HEK293 (cell line): ENCODE measurements around the gene ERAL1.

ENCODE experiments used
- CTCF ChIA-PET: fragments of 350-600 bp; formaldehyde crosslinking; extraction: SDS; loops from one replicate; lab custom pipeline; 2021; ENCODE audit warnings: antibody characterized with exemption; lab: Yijun Ruan, JAX
- POLR2A ChIA-PET: fragments of 300-600 bp; formaldehyde crosslinking; extraction: SDS; loops from one replicate; lab custom pipeline; 2020; ENCODE audit warnings: antibody characterized with exemption, inconsistent platforms; lab: Yijun Ruan, JAX
- H3K27ac ChIP-seq: fragments of 200-500 bp; sonication (Bioruptor generic); 2 replicates; pipeline ENCODE4 v1.5.1; 2014; ENCODE audit warnings: low read depth, low read length, control low read depth, inconsistent platforms; ENCODE audit errors: extremely low read depth
- H3K36me3 ChIP-seq, 2 experiments: fragments of 200-500 bp in 1 of 2; sonication (Bioruptor generic) in 1 of 2; 1 replicate in 1 of 2; 2 replicates in 1 of 2; pipeline ENCODE4 v1.5.1; 2014 to 2017; ENCODE audit warnings: inconsistent platforms in 2 of 2, low read length in 2 of 2; ENCODE audit not compliant: control insufficient read depth in 2 of 2, insufficient read depth in 1 of 2
- H3K4me1 ChIP-seq: fragments of 200-500 bp; sonication (Bioruptor generic); 2 replicates; pipeline ENCODE4 v1.5.1; 2014; ENCODE audit warnings: mild to moderate bottlenecking, low read length, inconsistent platforms; ENCODE audit not compliant: control insufficient read depth, insufficient read depth
- H3K4me3 ChIP-seq: 2 replicates; pipeline ENCODE4 v1.5.1; 2011; ENCODE audit warnings: low read depth, mild to moderate bottlenecking, control low read depth, low read length, moderate library complexity
- H3K9me3 ChIP-seq: fragments of 200-500 bp; sonication (Bioruptor generic); 2 replicates; pipeline ENCODE4 v1.5.1; 2014; ENCODE audit warnings: low read depth, low read length, inconsistent platforms; ENCODE audit not compliant: control insufficient read depth, insufficient read depth
- BCL11A ChIP-seq: fragments of 450-650 bp; formaldehyde crosslinking; IDR thresholded peaks from 2 replicates; pipeline ENCODE4 v1.5.1; 2016; ENCODE audit warnings: low read depth, missing biosample characterization, missing genetic modification characterization
- MZF1 ChIP-seq: fragments of 450-650 bp; formaldehyde crosslinking; IDR thresholded peaks from 2 replicates; pipeline ENCODE4 v1.5.1; 2017; ENCODE audit warnings: missing biosample characterization, missing genetic modification characterization, borderline replicate concordance
- OVOL3 ChIP-seq: fragments of 450-650 bp; formaldehyde crosslinking; IDR thresholded peaks from 2 replicates; pipeline ENCODE4 v1.5.1; 2016; ENCODE audit warnings: missing biosample characterization, missing genetic modification characterization
- PRDM2 ChIP-seq: fragments of 450-650 bp; formaldehyde crosslinking; IDR thresholded peaks from 2 replicates; pipeline ENCODE4 v1.5.1; 2016; ENCODE audit warnings: missing biosample characterization, missing genetic modification characterization, borderline replicate concordance
- ZBTB26 ChIP-seq: fragments of 450-650 bp; formaldehyde crosslinking; optimal IDR thresholded peaks from 2 replicates; pipeline ENCODE3; 2016; ENCODE audit warnings: missing biosample characterization, mild to moderate bottlenecking, missing genetic modification characterization
- ZFP3 ChIP-seq: fragments of 450-650 bp; formaldehyde crosslinking; IDR thresholded peaks from 2 replicates; pipeline ENCODE4 v1.5.1; 2016; ENCODE audit warnings: low read depth, missing biosample characterization, missing genetic modification characterization
- ZNF121 ChIP-seq: fragments of 450-650 bp; formaldehyde crosslinking; IDR thresholded peaks from 2 replicates; pipeline ENCODE4 v1.5.1; 2016; ENCODE audit warnings: missing biosample characterization, missing genetic modification characterization
- ZNF155 ChIP-seq: fragments of 450-650 bp; formaldehyde crosslinking; IDR thresholded peaks from 2 replicates; pipeline ENCODE4 v1.5.1; 2016; ENCODE audit warnings: missing biosample characterization, missing genetic modification characterization
- ZNF184 ChIP-seq: fragments of 450-650 bp; IDR thresholded peaks from 2 replicates; pipeline ENCODE4 v1.5.1; 2018; ENCODE audit warnings: missing biosample characterization, mild to moderate bottlenecking, missing genetic modification characterization
- ZNF211 ChIP-seq: fragments of 450-650 bp; formaldehyde crosslinking; IDR thresholded peaks from 2 replicates; pipeline ENCODE4 v1.5.1; 2016; ENCODE audit warnings: low read depth, missing biosample characterization, missing genetic modification characterization
- ZNF324 ChIP-seq: fragments of 450-650 bp; formaldehyde crosslinking; IDR thresholded peaks from 2 replicates; pipeline ENCODE4 v1.5.1; 2016; ENCODE audit warnings: missing biosample characterization, missing genetic modification characterization
- ZNF48 ChIP-seq: fragments of 450-650 bp; formaldehyde crosslinking; IDR thresholded peaks from 2 replicates; pipeline ENCODE4 v1.5.1; 2016; ENCODE audit warnings: missing biosample characterization, missing genetic modification characterization
- ZNF513 ChIP-seq: fragments of 450-650 bp; IDR thresholded peaks from 2 replicates; pipeline ENCODE4 v1.5.1; 2018; ENCODE audit warnings: missing biosample characterization, missing genetic modification characterization
- ZNF514 ChIP-seq: fragments of 450-650 bp; formaldehyde crosslinking; IDR thresholded peaks from 2 replicates; pipeline ENCODE4 v1.5.1; 2016; ENCODE audit warnings: missing biosample characterization, missing genetic modification characterization
- ZNF529 ChIP-seq: fragments of 450-650 bp; formaldehyde crosslinking; IDR thresholded peaks from 2 replicates; pipeline ENCODE4 v1.5.1; 2017; ENCODE audit warnings: missing genetic modification characterization, missing biosample characterization; ENCODE audit not compliant: insufficient replicate concordance
- ZNF561 ChIP-seq: fragments of 450-650 bp; IDR thresholded peaks from 2 replicates; pipeline ENCODE4 v1.5.1; 2018; ENCODE audit warnings: missing biosample characterization, missing genetic modification characterization, borderline replicate concordance
- ZNF629 ChIP-seq: fragments of 450-650 bp; formaldehyde crosslinking; IDR thresholded peaks from 2 replicates; pipeline ENCODE4 v1.5.1; 2017; ENCODE audit warnings: missing biosample characterization, missing genetic modification characterization
- ZNF701 ChIP-seq: fragments of 450-650 bp; formaldehyde crosslinking; IDR thresholded peaks from 2 replicates; pipeline ENCODE4 v1.5.1; 2016; ENCODE audit warnings: missing biosample characterization, missing genetic modification characterization
- ZNF747 ChIP-seq: fragments of 450-650 bp; formaldehyde crosslinking; IDR thresholded peaks from 2 replicates; pipeline ENCODE4 v1.5.1; 2016; ENCODE audit warnings: missing biosample characterization, missing genetic modification characterization
- ZNF768 ChIP-seq: fragments of 450-650 bp; formaldehyde crosslinking; IDR thresholded peaks from 2 replicates; pipeline ENCODE4 v1.5.1; 2018; ENCODE audit warnings: missing biosample characterization, mild to moderate bottlenecking, missing genetic modification characterization
- ZNF843 ChIP-seq: fragments of 450-650 bp; formaldehyde crosslinking; IDR thresholded peaks from 2 replicates; pipeline ENCODE4 v1.5.1; 2016; ENCODE audit warnings: missing biosample characterization, missing genetic modification characterization
- ZSCAN16 ChIP-seq: fragments of 450-650 bp; formaldehyde crosslinking; IDR thresholded peaks from 2 replicates; pipeline ENCODE4 v1.5.1; 2016; ENCODE audit warnings: missing biosample characterization, missing genetic modification characterization

Gene ERAL1

GRCh38 chr17:28887871-28888471 lies 33.2 kb downstream of the ERAL1 start:
- ChIA-PET POLR2A (interaction anchor here (0.6 kb wide), 1 partner anchor 430 kb away, joined by 3 read pairs; no protein-coding TSS in a partner anchor), CTCF (interaction anchor here (1.3 kb wide), 1 partner anchor 124 kb away, joined by 7 read pairs; no protein-coding TSS in a partner anchor)

GRCh38 chr17:28888832-28889231 lies 34.0 kb downstream of the ERAL1 start:
- Histone ChIP-seq H3K27ac (no peak overlapping the region), H3K4me1 (no peaks in the 10 kb centered on the region; the same call in 1 of the 2 replicates), H3K9me3 (no peaks in the 10 kb centered on the region), H3K36me3 (peaks cover 0 to 44% of the 10 kb centered on the region in 2 experiments; a peak in 2 of 3 replicates), H3K4me3 (no peak overlapping the region)
- POLR2A ChIA-PET, result interaction anchor here (0.6 kb wide), 1 partner anchor 1631 kb away, joined by 3 read pairs; no protein-coding TSS in a partner anchor
- no peak for TF ChIP-seq ZBTB26
- TF ChIP-seq ZNF747 (tag by site-specific recombination), result no peak
- no peak for TF ChIP-seq ZNF513 (tag by site-specific recombination)
- TF ChIP-seq ZNF629 (tag by site-specific recombination), result no peak
- TF ChIP-seq ZNF48 (tag by site-specific recombination), result no peak
- TF ChIP-seq ZNF843 (tag by site-specific recombination), result no peak
- TF ChIP-seq ZNF324 (tag by site-specific recombination), result no peak
- no peak for TF ChIP-seq MZF1 (tag by site-specific recombination)
- TF ChIP-seq ZNF121, result no peak
- TF ChIP-seq BCL11A, result no peak
- no peak for TF ChIP-seq ZNF184 (tag by site-specific recombination)
- no peak for TF ChIP-seq ZNF561 (tag by site-specific recombination)
- TF ChIP-seq ZNF768 (tag by site-specific recombination), result no peak
- no peak for TF ChIP-seq ZNF701 (tag by site-specific recombination)
- TF ChIP-seq ZNF211 (tag by site-specific recombination), result no peak
- CTCF ChIA-PET, result interaction anchor here (1.3 kb wide), 1 partner anchor 125 kb away, joined by 7 read pairs; no protein-coding TSS in a partner anchor

More at GRCh38 chr17:28887871-28888471, 33.2 kb downstream of the ERAL1 start:
- Histone ChIP-seq H3K27ac (no peak overlapping the region), H3K4me1 (no peaks in the 10 kb centered on the region), H3K4me3 (no peak overlapping the region), H3K9me3 (no peaks in the 10 kb centered on the region), H3K36me3 (peaks cover 0 to 53% of the 10 kb centered on the region in 2 experiments; a peak in 2 of 3 replicates)
- TF ChIP-seq ZNF529 (tag by site-specific recombination) (no peak), ZFP3 (tag by site-specific recombination) (no peak), OVOL3 (tag by site-specific recombination) (no peak)

GRCh38 chr17:28889996-28890395 lies 35.2 kb downstream of the ERAL1 start:
- no peak overlapping the region for H3K4me3 ChIP-seq
- ChIA-PET POLR2A (interaction anchor here (0.6 to 0.7 kb wide), 2 partner anchors 49 to 846 kb away, joined by 4 to 5 read pairs; no protein-coding TSS in a partner anchor), CTCF (interaction anchor here (0.6 to 6.0 kb wide), 2 partner anchors 12 to 461 kb away, joined by 4 to 22 read pairs; partner anchors contain the start of gene DHRS13)
- no peaks in the 10 kb centered on the region for H3K9me3 ChIP-seq
- no peaks in the 10 kb centered on the region; the same call in 1 of the 2 replicates for H3K4me1 ChIP-seq
- no peak overlapping the region for H3K27ac ChIP-seq
- peaks cover 0 to 33% of the 10 kb centered on the region in 2 experiments; a peak in 2 of 3 replicates for H3K36me3 ChIP-seq
- TF ChIP-seq ZNF155 (tag by site-specific recombination) (no peak), ZNF514 (no peak), PRDM2 (tag by site-specific recombination) (no peak), ZSCAN16 (tag by site-specific recombination) (no peak)
